OCI-LY1 (cell line): Measurements from ENCODE around the gene TRNAU1AP.

Experiments
- H2AFZ ChIP-seq: fragments of 200-600 bp; sonication (generic), shearing (Covaris generic); 2 replicates; pipeline ENCODE4 v1.6.0; 2014; ENCODE audit warnings: antibody characterized with exemption, mild to moderate bottlenecking, low read length
- H3F3A ChIP-seq: fragments of 200-600 bp; sonication (generic), shearing (Covaris generic); 2 replicates; pipeline ENCODE4 v1.6.0; 2014; ENCODE audit warnings: mild to moderate bottlenecking, antibody characterized with exemption, low read length, moderate library complexity; ENCODE audit not compliant: insufficient read depth
- H3K27ac ChIP-seq: fragments of 200-600 bp; sonication (generic); 2 replicates; pipeline ENCODE4 v1.5.1; 2014; ENCODE audit warnings: low read length, mixed run types, mild to moderate bottlenecking, low read depth; ENCODE audit not compliant: poor library complexity, severe bottlenecking
- H3K27me3 ChIP-seq: fragments of 200-600 bp; sonication (generic); 2 replicates; pipeline ENCODE4 v1.6.0; 2014; ENCODE audit warnings: antibody characterized with exemption, mild to moderate bottlenecking, low read length, moderate library complexity; ENCODE audit not compliant: insufficient read depth
- H3K36me3 ChIP-seq: fragments of 200-600 bp; sonication (generic); 2 replicates; pipeline ENCODE4 v1.6.1; 2014; ENCODE audit warnings: mild to moderate bottlenecking, antibody characterized with exemption, low read length, moderate library complexity, mixed read lengths; ENCODE audit not compliant: insufficient read depth
- H3K4me1 ChIP-seq: fragments of 200-600 bp; sonication (generic); 2 replicates; pipeline ENCODE4 v1.5.1; 2014; ENCODE audit warnings: mild to moderate bottlenecking, low read length, moderate library complexity; ENCODE audit not compliant: insufficient read depth, severe bottlenecking
- H3K4me2 ChIP-seq: fragments of 200-600 bp; sonication (generic), shearing (Covaris generic); 2 replicates; pipeline ENCODE4 v1.6.1; 2014; ENCODE audit warnings: low read length
- H3K4me3 ChIP-seq: fragments of 200-600 bp; sonication (generic); 2 replicates; pipeline ENCODE4 v1.5.1; 2014; ENCODE audit warnings: low read length, low read depth, mild to moderate bottlenecking, mixed read lengths; ENCODE audit not compliant: poor library complexity, severe bottlenecking
- H3K79me2 ChIP-seq: fragments of 200-600 bp; shearing (Covaris generic); 2 replicates; pipeline ENCODE4 v1.6.1; 2016; ENCODE audit warnings: mixed run types, low read length, mixed read lengths; ENCODE audit not compliant: insufficient read depth
- H3K9ac ChIP-seq: fragments of 200-600 bp; sonication (generic), shearing (Covaris generic); 2 replicates; pipeline ENCODE4 v1.6.1; 2014; ENCODE audit warnings: mild to moderate bottlenecking, low read length, mixed read lengths
- H3K9me2 ChIP-seq: fragments of 200-600 bp; sonication (generic), shearing (Covaris generic); 2 replicates; pipeline ENCODE4 v1.6.1; 2014; ENCODE audit warnings: low read depth, mild to moderate bottlenecking, low read length, mixed read lengths
- H3K9me3 ChIP-seq: fragments of 200-600 bp; shearing (Covaris generic); 2 replicates; pipeline ENCODE4 v1.6.1; 2014; ENCODE audit warnings: low read length, mixed read lengths
- H4K20me1 ChIP-seq: fragments of 200-600 bp; sonication (generic), shearing (Covaris generic); 2 replicates; pipeline ENCODE4 v1.6.0; 2016; ENCODE audit warnings: mild to moderate bottlenecking, low read length; ENCODE audit not compliant: insufficient read depth
- CTCF ChIP-seq: fragments of 200-600 bp; sonication (generic), shearing (Covaris generic); IDR thresholded peaks from 2 replicates; pipeline ENCODE4 v1.5.1; 2017; ENCODE audit warnings: mild to moderate bottlenecking, antibody characterized with exemption, low read length, moderate library complexity, mixed read lengths
- EZH2 ChIP-seq: fragments of 200-600 bp; sonication (generic), shearing (Covaris generic); IDR thresholded peaks from 2 replicates; pipeline ENCODE4 v1.8.0; 2017; ENCODE audit warnings: borderline replicate concordance, mixed run types, mild to moderate bottlenecking, antibody characterized with exemption, low read length, moderate library complexity, mixed read lengths

Gene TRNAU1AP

GRCh38 chr1:28602536-28603439, 49.9 kb downstream of the TRNAU1AP start:
- Histone ChIP-seq H3K79me2 (no peaks in the 10 kb centered on the region), H3K4me1 (peaks cover 7% of the 10 kb centered on the region), H3K4me3 (no peak overlapping the region), H3K27ac (no peak overlapping the region), H3K27me3 (no peaks in the 10 kb centered on the region), H3K36me3 (peaks cover 49% of the 10 kb centered on the region; the same call in 1 of the 2 replicates), H3K9me2 (no peaks in the 10 kb centered on the region), H3K9me3 (no peaks in the 10 kb centered on the region), H2AFZ (no peak overlapping the region), H3F3A (no peaks in the 10 kb centered on the region), H4K20me1 (no peaks in the 10 kb centered on the region), H3K9ac (no peak overlapping the region), H3K4me2 (no peak overlapping the region)
- TF ChIP-seq CTCF (peak; percentile 86), EZH2 (no peak)

- Histone ChIP-seq H3K9ac (no peak overlapping the region), H3K79me2 (no peaks in the 10 kb centered on the region), H3F3A (no peaks in the 10 kb centered on the region), H3K9me2 (no peaks in the 10 kb centered on the region), H3K27ac (no peak overlapping the region), H4K20me1 (no peaks in the 10 kb centered on the region), H3K4me3 (no peak overlapping the region), H3K4me2 (no peak overlapping the region), H3K27me3 (no peaks in the 10 kb centered on the region), H3K36me3 (peaks cover 49% of the 10 kb centered on the region; the same call in 1 of the 2 replicates), H3K4me1 (peaks cover 3% of the 10 kb centered on the region), H3K9me3 (no peaks in the 10 kb centered on the region), H2AFZ (no peak overlapping the region)
- TF ChIP-seq CTCF (no peak), EZH2 (no peak)
These were observed 51.5 kb downstream of the TRNAU1AP start for GRCh38 chr1:28604411-28604810.

DNA sequence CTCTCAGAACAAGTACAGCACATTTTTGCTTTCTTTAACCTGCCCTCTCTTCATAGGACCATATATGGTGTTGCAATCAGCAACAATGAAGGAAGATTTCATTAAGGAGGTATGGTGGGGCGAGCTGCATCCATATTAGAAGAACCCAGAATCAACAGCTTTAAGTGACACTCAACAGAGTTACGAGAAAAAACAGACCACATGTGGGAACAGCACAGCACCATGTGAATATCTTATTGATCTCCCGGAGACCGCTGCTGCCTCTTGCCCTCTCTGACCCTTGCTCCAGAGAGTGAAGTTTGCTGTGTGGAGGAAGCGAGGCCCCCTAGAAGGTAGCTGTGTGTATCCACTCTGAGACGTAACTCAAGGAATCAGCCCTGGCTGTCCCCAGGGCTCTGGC, 52.1 kb downstream of the TRNAU1AP start:
- no peaks in the 10 kb centered on the region for H3K9me2 ChIP-seq
- H3K4me2 ChIP-seq = no peak overlapping the region
- H3K79me2 ChIP-seq = no peaks in the 10 kb centered on the region
- H3K9me3 ChIP-seq = no peaks in the 10 kb centered on the region
- TF ChIP-seq EZH2 (no peak), CTCF (no peak)
- no peaks in the 10 kb centered on the region for H3K4me1 ChIP-seq
- peaks cover 54% of the 10 kb centered on the region for H3K36me3 ChIP-seq
- no peak overlapping the region for H2AFZ ChIP-seq
- H3K4me3 ChIP-seq = no peak overlapping the region
- no peak overlapping the region for H3K27ac ChIP-seq
- no peak overlapping the region for H3K9ac ChIP-seq
- H4K20me1 ChIP-seq = no peaks in the 10 kb centered on the region
- no peaks in the 10 kb centered on the region for H3F3A ChIP-seq
- no peaks in the 10 kb centered on the region for H3K27me3 ChIP-seq
